HUES48 (cell line): ENCODE measurements around the gene RUNX1.
"Not testable (repeated sequence)": the region's sequence is repeated elsewhere in the genome, so short reads cannot be mapped to it uniquely, and the experiment has no call there.

Experiments
- H3K27ac ChIP-seq: one replicate; pipeline ENCODE4 v1.7.0; 2013; ENCODE audit warnings: low read depth, low read length, inconsistent platforms
- H3K27me3 ChIP-seq: 2 replicates; pipeline ENCODE4 v1.6.1; 2013; ENCODE audit warnings: mild to moderate bottlenecking, low read length; ENCODE audit not compliant: control insufficient read depth, insufficient read depth
- H3K36me3 ChIP-seq: 2 replicates; pipeline ENCODE4 v1.6.1; 2013; ENCODE audit warnings: low read length; ENCODE audit not compliant: control insufficient read depth, insufficient read depth
- H3K4me1 ChIP-seq: 2 replicates; pipeline ENCODE4 v1.6.1; 2013; ENCODE audit warnings: mild to moderate bottlenecking, low read length; ENCODE audit not compliant: control insufficient read depth, insufficient read depth
- H3K4me3 ChIP-seq: 2 replicates; pipeline ENCODE4 v1.5.1; 2013; ENCODE audit warnings: mild to moderate bottlenecking, low read depth, low read length
- H3K9ac ChIP-seq: 2 replicates; pipeline ENCODE4 v1.6.1; 2013; ENCODE audit warnings: mild to moderate bottlenecking, low read depth, low read length, moderate library complexity
- H3K9me3 ChIP-seq: 2 replicates; pipeline ENCODE4 v1.6.1; 2013; ENCODE audit warnings: low read length; ENCODE audit not compliant: control insufficient read depth, insufficient read depth

RUNX1 gene

DNA sequence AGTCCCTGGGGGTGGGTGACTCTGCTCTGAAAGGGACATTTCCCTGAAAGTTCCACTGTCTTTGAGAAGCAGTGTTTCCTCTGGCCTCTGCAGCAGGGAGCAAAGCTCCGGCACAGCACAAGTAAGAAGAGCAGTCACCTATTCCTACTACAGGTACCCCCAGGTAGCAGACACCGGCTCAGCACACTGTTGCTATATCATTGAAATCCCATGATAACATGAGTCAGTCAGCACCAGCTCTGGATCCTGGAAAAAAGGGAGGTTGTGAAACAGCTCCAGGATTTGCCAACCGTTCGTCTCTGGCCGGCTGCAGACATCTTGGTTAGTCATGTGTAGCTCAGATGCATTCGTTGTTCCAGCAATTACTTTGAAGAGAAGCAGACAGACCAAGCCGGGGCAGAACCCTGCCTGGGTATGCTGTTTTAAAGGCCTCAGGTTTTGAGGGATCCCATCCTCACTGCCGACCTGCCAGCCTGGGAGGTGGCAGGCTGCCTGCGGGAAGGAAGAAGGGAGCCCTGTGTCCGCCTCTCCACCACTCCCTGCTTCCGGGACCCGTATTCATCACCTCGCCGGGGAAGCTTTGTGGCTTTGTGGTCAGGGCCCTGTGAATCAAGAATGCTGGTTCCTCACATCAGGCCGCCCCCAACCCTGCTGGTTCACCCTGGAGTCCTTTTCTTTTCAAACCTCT lies 241.1 kb downstream of the RUNX1 start:
- H3K36me3 ChIP-seq: no peaks in the 10 kb centered on the region
- H3K9me3 ChIP-seq: 0 out of 2 replicates have a peak, but pooled peaks cover 8% of the 10 kb centered on the region
- H3K27me3 ChIP-seq: no peaks in the 10 kb centered on the region
- H3K27ac ChIP-seq: peak overlapping the region; percentile 63
- H3K9ac ChIP-seq: no peak overlapping the region
- no peaks in the 10 kb centered on the region for H3K4me1 ChIP-seq
- no peak overlapping the region for H3K4me3 ChIP-seq

DNA sequence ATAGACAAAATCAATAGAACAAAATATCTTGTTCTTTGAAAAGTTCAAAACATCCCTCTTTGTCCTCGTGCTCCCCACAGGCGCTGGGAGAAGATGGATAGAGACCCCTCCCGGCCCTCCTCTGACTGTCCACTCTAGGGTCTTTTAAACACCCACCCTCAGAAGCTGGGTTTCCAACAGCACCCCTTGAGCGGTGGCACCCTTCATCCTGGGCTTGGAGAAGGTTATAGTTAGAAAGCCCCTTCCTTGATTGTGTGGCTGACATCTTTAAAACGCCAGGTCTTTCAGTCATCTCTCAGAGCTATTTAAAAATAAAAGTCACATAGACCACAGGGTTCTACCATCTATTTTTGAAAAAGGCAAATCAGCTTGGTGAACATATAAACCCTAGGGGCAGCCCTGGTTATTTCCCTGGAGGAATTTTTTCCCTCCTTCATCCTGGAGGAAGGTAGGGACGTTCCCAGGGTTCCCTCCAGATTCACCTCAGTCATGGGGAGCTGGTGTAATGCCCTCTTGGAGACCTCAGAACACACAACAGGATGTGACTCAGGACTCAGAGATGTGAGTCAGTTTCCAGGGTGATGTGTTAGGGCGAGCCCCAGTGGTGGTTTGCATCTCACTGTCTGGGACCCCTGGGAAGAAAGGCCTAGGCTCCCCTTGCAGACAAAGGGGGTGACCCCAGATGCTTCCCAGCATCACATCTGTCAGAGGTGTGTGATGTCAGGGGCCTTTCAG lies 241.8 kb downstream of the RUNX1 start:
- no peak overlapping the region for H3K9ac ChIP-seq
- H3K27me3 ChIP-seq: no peaks in the 10 kb centered on the region
- H3K27ac ChIP-seq: peak overlapping the region; percentile 63
- H3K4me1 ChIP-seq: 0 out of 2 replicates have a peak, but pooled peaks cover 1% of the 10 kb centered on the region
- H3K36me3 ChIP-seq: no peaks in the 10 kb centered on the region
- H3K4me3 ChIP-seq: no peak overlapping the region
- H3K9me3 ChIP-seq: 0 out of 2 replicates have a peak, but pooled peaks cover 8% of the 10 kb centered on the region

DNA sequence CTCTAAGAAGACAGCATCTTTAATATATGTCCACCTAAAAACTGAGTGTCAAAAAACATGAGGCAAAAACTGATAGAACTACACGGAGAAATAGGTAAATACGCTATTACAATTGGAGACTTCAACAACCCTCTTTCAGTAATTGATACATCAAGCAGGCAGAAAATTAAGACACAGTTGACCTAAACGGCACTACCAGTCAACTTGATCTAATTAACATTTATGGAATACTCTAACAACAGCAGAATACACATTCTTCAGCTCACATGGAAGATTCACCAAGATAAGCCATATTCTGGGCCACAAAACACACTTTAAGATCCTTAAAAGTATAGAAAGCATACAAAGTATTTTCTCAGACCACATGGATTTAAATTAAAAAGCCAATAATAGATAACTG lies 242.7 kb downstream of the RUNX1 start:
- H3K9ac ChIP-seq: no peak overlapping the region
- no peaks in the 10 kb centered on the region for H3K36me3 ChIP-seq
- H3K27me3 ChIP-seq: no peaks in the 10 kb centered on the region
- no peak overlapping the region for H3K4me3 ChIP-seq
- H3K27ac ChIP-seq: no peak overlapping the region
- 0 out of 2 replicates have a peak, but pooled peaks cover 8% of the 10 kb centered on the region for H3K9me3 ChIP-seq
- H3K4me1 ChIP-seq: 0 out of 2 replicates have a peak, but pooled peaks cover 6% of the 10 kb centered on the region

DNA sequence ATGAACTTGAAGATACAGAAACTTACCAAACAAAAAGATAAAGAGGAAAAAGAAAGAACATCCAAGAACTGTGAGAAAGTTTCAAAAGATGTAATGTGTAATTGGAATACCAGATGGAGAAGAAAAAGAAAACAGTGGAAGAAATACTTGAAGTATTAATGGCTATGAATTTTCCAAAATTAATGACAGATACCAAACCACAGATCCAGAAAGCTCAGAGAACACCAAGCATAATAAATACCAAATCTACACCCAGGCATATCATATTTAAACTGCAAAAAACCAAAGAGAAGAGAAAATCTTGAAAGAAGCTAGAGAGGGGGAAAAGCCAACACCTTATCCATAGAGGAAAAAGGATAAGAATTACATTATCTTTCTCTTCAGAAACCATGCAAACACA lies 243.9 kb downstream of the RUNX1 start:
- H3K36me3 ChIP-seq: no peaks in the 10 kb centered on the region
- 0 out of 2 replicates have a peak, but pooled peaks cover 6% of the 10 kb centered on the region for H3K4me1 ChIP-seq
- H3K4me3 ChIP-seq: no peak overlapping the region
- no peak overlapping the region for H3K9ac ChIP-seq
- H3K27ac ChIP-seq: no peak overlapping the region
- no peaks in the 10 kb centered on the region for H3K27me3 ChIP-seq
- 0 out of 2 replicates have a peak, but pooled peaks cover 8% of the 10 kb centered on the region for H3K9me3 ChIP-seq

DNA sequence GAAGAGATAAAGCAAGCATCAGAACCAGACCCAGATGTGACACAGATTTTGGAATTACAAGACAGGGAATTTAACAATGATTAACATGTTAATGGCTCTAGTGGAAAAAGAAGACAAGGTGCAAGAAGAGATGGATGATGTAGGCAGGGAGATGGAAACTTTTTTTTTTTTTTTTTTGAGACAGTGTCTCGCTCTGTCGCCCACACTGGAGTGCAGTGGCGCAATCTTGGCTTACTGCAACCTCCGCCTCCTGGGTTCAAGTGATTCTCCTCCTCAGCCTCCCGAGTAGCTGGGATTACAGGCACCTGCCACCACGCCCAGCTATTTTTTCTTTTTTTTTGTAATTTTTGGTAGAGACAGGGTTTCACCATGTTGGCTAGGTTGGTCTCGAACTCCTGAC lies 244.5 kb downstream of the RUNX1 start:
- not testable (repeated sequence) for H3K4me3 ChIP-seq, H3K27ac ChIP-seq, H3K9ac ChIP-seq, H3K27me3 ChIP-seq, H3K36me3 ChIP-seq, H3K4me1 ChIP-seq, H3K9me3 ChIP-seq

DNA sequence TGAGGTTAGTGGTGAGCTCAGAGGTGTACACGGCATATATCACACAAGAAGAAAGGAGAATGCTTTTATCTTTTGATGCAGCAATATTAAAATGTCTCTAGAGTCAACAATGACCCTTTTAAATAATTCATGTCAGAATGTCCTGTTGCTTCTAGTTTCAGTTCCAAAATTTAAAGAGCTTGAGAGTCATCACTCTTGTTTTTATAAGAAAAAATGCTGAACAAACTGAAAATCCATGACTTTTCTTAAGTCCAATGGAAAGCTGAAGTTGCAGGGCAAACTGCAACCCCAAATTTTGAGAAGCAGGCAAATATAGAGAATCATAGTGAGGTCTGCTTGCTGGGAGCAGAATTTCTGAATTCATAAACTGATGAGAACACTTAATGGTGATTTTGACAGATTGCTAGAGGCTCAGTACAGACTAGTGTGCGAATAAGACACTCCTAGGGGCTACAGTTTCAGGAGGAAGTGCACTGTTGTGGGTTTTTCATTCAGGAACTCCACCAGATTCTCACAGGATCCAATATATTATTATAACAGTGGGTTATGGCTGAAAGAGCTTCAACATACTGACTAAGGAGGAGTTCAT lies 245.2 kb downstream of the RUNX1 start:
- Histone ChIP-seq H3K27me3 (no peaks in the 10 kb centered on the region), H3K4me1 (0 out of 2 replicates have a peak, but pooled peaks cover 6% of the 10 kb centered on the region), H3K9me3 (0 out of 2 replicates have a peak, but pooled peaks cover 8% of the 10 kb centered on the region), H3K27ac (no peak overlapping the region), H3K9ac (no peak overlapping the region), H3K4me3 (no peak overlapping the region), H3K36me3 (no peaks in the 10 kb centered on the region)

DNA sequence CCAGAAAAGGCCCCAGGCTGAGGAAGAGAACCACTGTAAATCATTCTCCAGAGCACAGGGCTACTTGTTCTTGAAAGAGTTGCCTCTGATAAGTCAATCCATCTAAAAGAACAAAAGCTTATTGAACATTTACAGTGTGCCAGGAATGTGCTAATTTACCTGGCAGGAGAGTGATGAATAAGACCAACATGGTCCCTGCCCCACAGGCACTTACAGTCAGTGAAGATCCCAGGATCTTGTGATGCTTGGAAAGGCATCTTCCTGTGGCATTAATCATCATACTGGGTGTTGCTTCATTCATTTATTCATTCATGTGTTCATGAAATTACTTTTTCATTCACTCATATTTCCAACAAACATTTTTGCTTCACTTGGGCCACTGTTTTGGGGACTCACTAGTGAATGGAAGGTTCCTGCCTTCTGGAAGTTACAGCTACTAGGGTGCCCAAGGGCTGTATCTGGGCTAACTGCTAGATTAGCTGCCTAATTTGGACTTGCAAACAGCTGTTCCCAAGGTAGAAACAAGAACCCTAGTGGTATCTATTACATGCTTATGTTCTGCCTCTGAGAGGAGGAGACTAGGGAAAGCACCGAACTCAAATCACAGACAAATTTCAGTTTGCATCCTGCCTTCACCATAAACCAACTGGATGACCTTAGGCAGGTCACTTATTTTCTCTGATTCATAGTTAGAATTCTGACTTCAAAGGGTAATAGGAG lies 246.8 kb downstream of the RUNX1 start:
- Histone ChIP-seq H3K36me3 (no peaks in the 10 kb centered on the region), H3K9ac (no peak overlapping the region), H3K27me3 (no peaks in the 10 kb centered on the region), H3K9me3 (0 out of 2 replicates have a peak, but pooled peaks cover 8% of the 10 kb centered on the region), H3K4me1 (0 out of 2 replicates have a peak, but pooled peaks cover 6% of the 10 kb centered on the region), H3K4me3 (no peak overlapping the region), H3K27ac (no peak overlapping the region)

DNA sequence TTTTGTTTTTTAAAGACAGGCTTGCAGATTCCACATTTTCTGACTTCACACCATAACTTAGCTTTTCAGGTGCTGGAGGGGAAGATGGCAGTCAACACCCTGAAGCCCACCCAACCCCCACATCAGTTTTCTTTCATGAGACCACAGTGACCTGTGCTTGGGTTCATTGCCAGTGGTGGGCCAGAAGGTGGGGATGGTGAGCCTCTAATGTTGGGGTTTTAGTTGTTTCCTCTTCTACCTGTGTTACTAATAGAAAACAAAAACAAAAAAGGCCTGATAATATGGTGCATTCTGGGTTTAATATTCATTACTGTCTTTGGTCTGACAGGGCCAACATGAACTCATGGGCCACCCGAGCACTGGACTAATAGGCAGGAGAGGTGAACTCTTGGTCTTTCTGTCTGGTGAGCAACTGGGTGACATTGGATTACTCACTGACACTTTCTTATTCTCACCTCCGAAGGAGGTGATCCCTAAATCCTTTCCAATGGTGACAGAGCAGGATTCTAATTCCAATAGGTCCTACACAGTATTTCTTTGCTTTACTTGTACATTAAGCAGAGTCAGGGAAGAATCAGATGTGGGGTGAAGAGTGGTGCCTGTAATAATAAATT lies 247.5 kb downstream of the RUNX1 start:
- Histone ChIP-seq H3K27ac (no peak overlapping the region), H3K36me3 (no peaks in the 10 kb centered on the region), H3K9ac (no peak overlapping the region), H3K27me3 (no peaks in the 10 kb centered on the region), H3K4me3 (no peak overlapping the region), H3K9me3 (0 out of 2 replicates have a peak, but pooled peaks cover 6% of the 10 kb centered on the region), H3K4me1 (0 out of 2 replicates have a peak, but pooled peaks cover 6% of the 10 kb centered on the region)

DNA sequence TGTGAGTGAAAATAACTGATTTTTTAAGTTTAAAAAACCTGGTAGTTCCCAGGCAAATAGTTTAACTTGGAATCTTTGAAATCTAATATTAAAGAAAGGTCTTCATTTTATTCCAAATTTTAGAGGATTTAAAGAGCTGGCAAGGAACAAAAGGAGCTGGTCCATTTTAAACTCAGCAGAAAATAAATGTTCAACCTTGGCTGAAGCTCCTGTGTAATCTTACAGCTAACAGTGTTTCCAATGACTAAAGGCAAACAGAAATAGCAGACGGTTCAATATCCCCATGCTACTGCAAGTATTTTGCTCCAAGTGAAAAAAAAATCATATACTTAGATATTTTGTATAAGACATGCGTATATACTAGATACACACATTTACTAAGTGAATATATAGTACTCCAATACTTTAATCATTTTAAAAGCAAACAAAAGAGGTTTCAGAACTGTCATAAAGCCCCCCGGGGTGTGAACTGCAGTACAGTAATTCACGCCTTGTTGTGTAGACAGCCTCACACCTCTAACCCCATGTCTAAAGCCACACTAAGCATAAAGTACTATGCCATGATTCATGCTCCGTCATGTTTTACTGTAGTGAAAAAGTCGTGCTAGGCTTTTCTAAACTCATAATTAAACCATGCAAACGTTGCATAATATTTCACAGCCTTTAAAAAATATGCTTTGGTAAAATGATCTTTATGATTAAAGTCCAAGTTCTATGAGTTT lies 248.1 kb downstream of the RUNX1 start:
- H3K9ac ChIP-seq: no peak overlapping the region
- H3K27me3 ChIP-seq: no peaks in the 10 kb centered on the region
- H3K4me1 ChIP-seq: 0 out of 2 replicates have a peak, but pooled peaks cover 6% of the 10 kb centered on the region
- H3K36me3 ChIP-seq: no peaks in the 10 kb centered on the region
- no peak overlapping the region for H3K27ac ChIP-seq
- no peak overlapping the region for H3K4me3 ChIP-seq
- H3K9me3 ChIP-seq: no peaks in the 10 kb centered on the region

DNA sequence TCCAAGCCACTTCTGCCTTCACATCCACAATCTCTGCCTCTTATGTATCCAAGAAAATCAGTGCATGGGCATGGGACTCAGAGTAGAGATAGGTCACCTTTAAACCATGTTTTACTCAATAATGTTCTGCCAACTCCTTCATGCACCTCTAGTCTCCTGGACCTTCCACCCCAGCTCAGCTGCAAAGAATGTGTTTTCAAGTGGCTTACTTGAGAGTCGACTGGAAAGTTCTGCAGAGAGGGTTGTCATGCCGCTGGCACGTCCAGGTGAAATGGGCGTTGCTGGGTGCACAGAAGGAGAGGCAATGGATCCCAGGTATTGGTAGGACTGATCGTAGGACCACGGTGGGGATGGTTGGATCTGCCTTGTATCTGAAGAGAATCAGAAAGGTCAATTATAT lies 250.0 kb downstream of the RUNX1 start:
- H3K27me3 ChIP-seq: no peaks in the 10 kb centered on the region
- no peak overlapping the region for H3K4me3 ChIP-seq
- H3K4me1 ChIP-seq: 0 out of 2 replicates have a peak, but pooled peaks cover 6% of the 10 kb centered on the region
- no peaks in the 10 kb centered on the region for H3K9me3 ChIP-seq
- H3K36me3 ChIP-seq: no peaks in the 10 kb centered on the region
- no peak overlapping the region for H3K9ac ChIP-seq
- no peak overlapping the region for H3K27ac ChIP-seq
